ENCODE measurements around the gene DNMT3B. TPM values are rescaled to one million over a fixed set of nuclear protein-coding genes. Genes with fewer than 3 reads are reported as not detected.

DNMT3B gene
- total and polyA plus RNA-seq, 9 of the 15 experiments (the other 6 are each of a cell fraction or from before 2014, with no cell fraction given) = 9.3 to 74.8 (median 49.1) TPM

GRCh38 chr20:32803092-32803491, 40.9 kb downstream of the DNMT3B start (continued):
- TF ChIP-seq MBD1 (CRISPR knock-in tag; IDR thresholded peaks at IDR 0.05) (no peak), MGA (IDR thresholded peaks at IDR 0.05) (no peak)

All from K562 (cell line).